Endothelial cell of umbilical vein (primary cell): ENCODE results near the gene SNCG. TPM values are rescaled to one million over a fixed set of nuclear protein-coding genes. Genes with fewer than 3 reads are reported as not detected.

Experiments
- BruUV-seq: library from RNA; stranded (reverse); fragments of 400-500 nt; replicated peaks from 2 replicates; lab custom pipeline; 2021; lab: Mats Ljungman, UMichigan
- CTCF ChIA-PET: fragments of 300-600, 350-600 bp; sonication (Branson Sonifier 250); formaldehyde crosslinking; loops from one replicate; lab custom pipeline; 2021; ENCODE audit warnings: antibody characterized with exemption, inconsistent platforms; lab: Charles Lee
- POLR2A ChIA-PET: fragments of 300-600, 350-600 bp; sonication (Branson Sonifier 250); formaldehyde crosslinking; loops from one replicate; lab custom pipeline; 2021; ENCODE audit warnings: antibody characterized with exemption, inconsistent platforms; lab: Charles Lee
- DNase-seq: peaks from one replicate; pipeline ENCODE4 v3.0.0-alpha.2; 2011; ENCODE audit warnings: low read depth, low spot score
- FAIRE-seq: peaks from 2 replicates; lab custom pipeline; 2011; peaks lifted over from hg19 to GRCh38; lab: Jason Lieb, UNC
- H2AFZ ChIP-seq: 2 replicates; pipeline ENCODE4 v1.6.0; 2012; ENCODE audit warnings: low read depth, low read length, control low read depth, inconsistent platforms
- H3K27ac ChIP-seq: 2 replicates; pipeline ENCODE4 v1.5.1; 2011; ENCODE audit warnings: low read depth, mild to moderate bottlenecking, control low read depth, low read length, moderate library complexity; ENCODE audit not compliant: insufficient read depth
- H3K27me3 ChIP-seq, 2 experiments: 2 replicates each; pipeline versions ENCODE4 v1.6.0 to v1.6.1; 2011; ENCODE audit warnings: low read length in 2 of 2, mixed read lengths in 1 of 2; ENCODE audit not compliant: control insufficient read depth in 2 of 2, insufficient read depth in 2 of 2
- H3K36me3 ChIP-seq, 2 experiments: 2 replicates in 1 of 2; 3 replicates in 1 of 2; pipeline ENCODE4 v1.5.1; 2011; ENCODE audit warnings: low read length in 2 of 2, mild to moderate bottlenecking in 1 of 2, moderate library complexity in 1 of 2; ENCODE audit not compliant: control insufficient read depth in 2 of 2, insufficient read depth in 2 of 2; ENCODE audit errors: extremely low read depth in 1 of 2
- H3K4me1 ChIP-seq: 3 replicates; pipeline ENCODE4 v1.5.1; 2011; ENCODE audit warnings: mild to moderate bottlenecking, low read length; ENCODE audit not compliant: control insufficient read depth, insufficient read depth; ENCODE audit errors: extremely low read depth
- H3K4me2 ChIP-seq: 2 replicates; pipeline ENCODE4 v1.6.1; 2011; ENCODE audit warnings: low read length, control low read depth, mixed read lengths; ENCODE audit not compliant: insufficient read depth
- H3K4me3 ChIP-seq, 3 experiments: fragments of 200-600 bp in 1 of 3; sonication (generic), shearing (Covaris generic) in 1 of 3; replicated peaks in 1 of 3; 2 replicates each; pipeline ENCODE4 v1.5.1; 2011 to 2016; ENCODE audit warnings: control low read depth in 3 of 3, low read length in 3 of 3, mild to moderate bottlenecking in 2 of 3, inconsistent platforms in 1 of 3, low read depth in 1 of 3, moderate library complexity in 1 of 3; ENCODE audit not compliant: insufficient read depth in 1 of 3
- H3K79me2 ChIP-seq: 2 replicates; pipeline ENCODE4 v1.6.0; 2012; ENCODE audit warnings: low read length, inconsistent platforms; ENCODE audit not compliant: control insufficient read depth, insufficient read depth
- H3K9ac ChIP-seq: replicated peaks from 2 replicates; pipeline ENCODE3; 2011; ENCODE audit warnings: low read length, control low read depth; ENCODE audit not compliant: insufficient read depth; ENCODE audit errors: extremely low read depth
- H3K9me1 ChIP-seq: replicated peaks from 3 replicates; pipeline ENCODE4 v1.6.0; 2011; ENCODE audit warnings: mild to moderate bottlenecking, low read length; ENCODE audit not compliant: control insufficient read depth, insufficient read depth; ENCODE audit errors: extremely low read depth
- H3K9me3 ChIP-seq: replicated peaks from 2 replicates; pipeline ENCODE4 v1.5.1; 2012; ENCODE audit warnings: low read length, inconsistent platforms; ENCODE audit not compliant: control insufficient read depth, insufficient read depth
- H4K20me1 ChIP-seq: replicated peaks from 2 replicates; pipeline ENCODE3; 2011; ENCODE audit warnings: mild to moderate bottlenecking, low read length; ENCODE audit not compliant: control insufficient read depth, insufficient read depth; ENCODE audit errors: extremely low read depth
- EZH2 ChIP-seq: IDR thresholded peaks from 2 replicates; pipeline ENCODE4 v1.6.1; 2012; ENCODE audit warnings: borderline replicate concordance, low read depth, mild to moderate bottlenecking, moderate library complexity, low read length, inconsistent platforms; ENCODE audit not compliant: severe bottlenecking
- FOS ChIP-seq: IDR thresholded peaks from 2 replicates; pipeline ENCODE4 v1.6.1; 2011; ENCODE audit warnings: mild to moderate bottlenecking, low read length, moderate library complexity, borderline replicate concordance; ENCODE audit not compliant: insufficient read depth
- GATA2 ChIP-seq: IDR thresholded peaks from 2 replicates; pipeline ENCODE4 v1.7.0; 2011; ENCODE audit warnings: low read depth, mild to moderate bottlenecking, moderate library complexity, mixed read lengths, low read length; ENCODE audit not compliant: insufficient read length, insufficient read depth
- JUN ChIP-seq: IDR thresholded peaks from 2 replicates; pipeline ENCODE4 v1.6.1; 2011; ENCODE audit warnings: borderline replicate concordance, low read depth; ENCODE audit not compliant: insufficient read length, insufficient read depth
- MYC ChIP-seq: IDR thresholded peaks from one replicate; pipeline ENCODE4 v1.6.1; 2011; ENCODE audit warnings: mild to moderate bottlenecking, low read depth, low read length
- POLR2A ChIP-seq: IDR thresholded peaks from 2 replicates; pipeline ENCODE4 v1.6.1; 2012; ENCODE audit warnings: low read depth, mild to moderate bottlenecking, control low read depth, low read length
- POLR2AphosphoS5 ChIP-seq: IDR thresholded peaks from 2 replicates; pipeline ENCODE4 v1.6.1; 2012; ENCODE audit warnings: low read depth, mild to moderate bottlenecking, control low read depth, low read length, moderate library complexity; ENCODE audit not compliant: insufficient read depth
- dilution Hi-C: fragments of 300-500 bp; cut with MboI; formaldehyde crosslinking; loops from one replicate; pipeline ENCODE4 v1.15.0; 2019; ENCODE audit warnings: low sequenced_read_pairs; ENCODE audit not compliant: extremely low pct_ligation_motif_present
- intact Hi-C: fragments of 100-400 bp; cut with micrococcal nuclease; formaldehyde crosslinking; loops from one replicate; pipeline ENCODE4 v1.10.0; 2022
- polyA plus RNA-seq, 4 experiments: library from polyadenylated mRNA; depleted of rRNA in 3 of 4; stranded (reverse) in 3 of 4; unstranded in 1 of 4; fragments of >200 nt; gene quantifications; 2 replicates each; pipeline versions ENCODE4 v1.2.1 to v1.2.3, GENCODE V29; 2011 to 2012; ENCODE audit warnings: missing spikeins in 1 of 4
- total RNA-seq: library from RNA; stranded (reverse); gene quantifications from 2 replicates; pipeline ENCODE4 v1.2.3, GENCODE V29; 2021
- TF ChIP-seq, protein P1 (sequence below): IDR thresholded peaks from 2 replicates; pipeline ENCODE4 v1.6.1; 2011; ENCODE audit not compliant: insufficient read depth, insufficient read length
- TF ChIP-seq, protein P2 (sequence below), 2 donors: IDR thresholded peaks; 1 replicate in 1 of 2; 2 replicates in 1 of 2; pipeline ENCODE4 v1.5.1; 2011; ENCODE audit warnings: low read length in 2 of 2, mild to moderate bottlenecking in 2 of 2, moderate library complexity in 2 of 2, control low read depth in 1 of 2, inconsistent platforms in 1 of 2, low read depth in 1 of 2; ENCODE audit not compliant: insufficient read depth in 1 of 2; ENCODE audit errors: extremely low read depth in 1 of 2

The SNCG gene
- total and polyA plus RNA-seq, 2 donors (not counting 3 experiments of a cell fraction or from before 2014, with no cell fraction given), result 31.4 to 60.8 TPM

DNA sequence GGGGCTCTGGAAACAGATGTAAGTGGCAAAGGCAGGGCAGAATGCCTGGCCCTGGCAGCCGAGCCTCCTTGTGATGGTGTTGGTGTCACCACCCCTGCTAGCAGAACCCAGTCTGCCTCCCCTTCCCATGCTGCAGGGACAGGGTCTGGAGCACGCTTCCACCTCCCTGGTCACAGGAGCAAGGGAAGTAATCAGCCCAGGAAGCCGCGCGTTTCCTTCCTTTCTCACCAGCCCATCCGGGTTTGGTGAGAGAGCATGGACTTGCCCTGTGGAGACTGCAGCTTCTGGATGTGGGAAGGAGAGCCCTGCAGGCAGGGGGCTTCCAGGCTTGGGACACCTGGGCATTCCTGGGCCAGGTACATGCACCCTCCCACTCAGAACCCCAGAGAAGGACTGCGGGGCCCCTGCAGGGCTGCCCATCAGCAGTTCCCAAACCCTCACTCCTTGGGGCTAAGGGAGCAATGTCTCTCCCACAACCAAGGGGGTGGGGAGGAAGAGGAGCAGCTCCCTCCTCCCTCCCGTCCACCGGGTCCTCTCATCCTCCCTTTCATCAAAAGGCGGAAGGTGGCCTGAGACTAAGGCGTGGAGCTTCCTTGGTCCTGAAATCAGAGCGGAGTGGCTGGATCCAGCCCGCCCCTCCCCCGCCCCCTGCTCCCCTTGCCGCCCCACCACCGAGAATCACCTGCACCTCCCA lies 2.8 kb upstream of the SNCG start:
- H2AFZ ChIP-seq, result no peak overlapping the region
- no peaks in the 10 kb centered on the region for H3K9me3 ChIP-seq
- no TSS peak for BruUV-seq
- peak overlapping the region; percentile 70 for H3K4me2 ChIP-seq
- H3K27ac ChIP-seq, result peak overlapping the region; percentile 57
- peaks cover 66% of the 10 kb centered on the region for H3K4me1 ChIP-seq
- no peaks in the 10 kb centered on the region for H3K9me1 ChIP-seq
- peaks cover 71% of the 10 kb centered on the region for H3K79me2 ChIP-seq
- FAIRE-seq (peak; percentile 92), DNase-seq (peak; percentile 38)
- dilution Hi-C loops, result no loop called here
- H3K27me3 ChIP-seq, result no peaks in the 10 kb centered on the region
- H3K4me3 ChIP-seq, result peak overlapping the region; percentile 32 to 81 (median 65)
- ChIA-PET CTCF (interaction anchor here (0.7 to 8.7 kb wide), 3 partner anchors 12 to 126 kb away, joined by 3 to 325 read pairs (median 110); partner anchors contain the start of gene ADIRF), POLR2A (no interaction called here)
- intact Hi-C loops, result loop anchor here (2.0 to 10.0 kb wide), 3 partner anchors 15 to 1929 kb away; partner anchors contain the start of gene STAMBPL1
- H4K20me1 ChIP-seq, result no peaks in the 10 kb centered on the region
- H3K36me3 ChIP-seq, result no peaks in the 10 kb centered on the region
- TF ChIP-seq POLR2AphosphoS5, result peak; percentile 67
- TF ChIP-seq, protein P1, sequence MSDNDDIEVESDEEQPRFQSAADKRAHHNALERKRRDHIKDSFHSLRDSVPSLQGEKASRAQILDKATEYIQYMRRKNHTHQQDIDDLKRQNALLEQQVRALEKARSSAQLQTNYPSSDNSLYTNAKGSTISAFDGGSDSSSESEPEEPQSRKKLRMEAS, result no peak
- no peak for TF ChIP-seq EZH2
- no peak for TF ChIP-seq FOS
- TF ChIP-seq, protein P2, sequence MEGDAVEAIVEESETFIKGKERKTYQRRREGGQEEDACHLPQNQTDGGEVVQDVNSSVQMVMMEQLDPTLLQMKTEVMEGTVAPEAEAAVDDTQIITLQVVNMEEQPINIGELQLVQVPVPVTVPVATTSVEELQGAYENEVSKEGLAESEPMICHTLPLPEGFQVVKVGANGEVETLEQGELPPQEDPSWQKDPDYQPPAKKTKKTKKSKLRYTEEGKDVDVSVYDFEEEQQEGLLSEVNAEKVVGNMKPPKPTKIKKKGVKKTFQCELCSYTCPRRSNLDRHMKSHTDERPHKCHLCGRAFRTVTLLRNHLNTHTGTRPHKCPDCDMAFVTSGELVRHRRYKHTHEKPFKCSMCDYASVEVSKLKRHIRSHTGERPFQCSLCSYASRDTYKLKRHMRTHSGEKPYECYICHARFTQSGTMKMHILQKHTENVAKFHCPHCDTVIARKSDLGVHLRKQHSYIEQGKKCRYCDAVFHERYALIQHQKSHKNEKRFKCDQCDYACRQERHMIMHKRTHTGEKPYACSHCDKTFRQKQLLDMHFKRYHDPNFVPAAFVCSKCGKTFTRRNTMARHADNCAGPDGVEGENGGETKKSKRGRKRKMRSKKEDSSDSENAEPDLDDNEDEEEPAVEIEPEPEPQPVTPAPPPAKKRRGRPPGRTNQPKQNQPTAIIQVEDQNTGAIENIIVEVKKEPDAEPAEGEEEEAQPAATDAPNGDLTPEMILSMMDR (IDR thresholded peaks at IDR 0.05; ENCODE audit: extremely low read depth in 1 of 2, insufficient read depth in 1 of 2, low read depth in 1 of 2, low read length in 2 of 2), result no peak
- no peak for TF ChIP-seq JUN
- TF ChIP-seq MYC, result peak; percentile 50
- TF ChIP-seq POLR2A, result peak; percentile 65
- TF ChIP-seq GATA2, result no peak
- peak overlapping the region; percentile 54 for H3K9ac ChIP-seq
